GM19043 (cell line): ENCODE data around the gene KCNAB1.
A peak's percentile ranks its signal among the peaks of the same experiment; 100 is the strongest.

Source experiments
- ATAC-seq: cut with Tn5 transposase; IDR thresholded peaks from one replicate; pipeline ENCODE4 v1.9.1; 2021; ENCODE audit warnings: low read depth; ENCODE audit not compliant: unreplicated experiment

The KCNAB1 gene

DNA sequence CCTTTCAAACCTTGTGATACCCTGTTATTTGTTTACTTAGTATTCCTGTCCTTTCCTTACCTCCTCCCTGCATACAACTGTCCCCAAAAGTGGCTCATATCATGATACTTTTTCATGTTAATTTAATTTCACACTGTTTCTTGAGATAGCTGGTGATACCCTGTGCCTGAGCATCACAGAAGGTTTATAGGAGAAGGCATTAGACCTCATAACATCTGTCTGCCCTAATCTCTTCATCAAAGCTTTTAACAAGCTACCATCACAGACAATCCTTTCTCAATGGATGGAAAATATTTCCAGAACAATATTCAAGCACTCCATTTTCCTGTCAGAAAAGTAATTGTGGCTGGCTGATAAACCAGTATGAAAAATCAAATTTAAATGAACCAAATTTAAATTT, 353.0 kb downstream of the KCNAB1 start:
- no peak for ATAC-seq

GRCh38 chr3:156474560-156475389, 354.4 kb downstream of the KCNAB1 start:
- ATAC-seq = no peak

DNA sequence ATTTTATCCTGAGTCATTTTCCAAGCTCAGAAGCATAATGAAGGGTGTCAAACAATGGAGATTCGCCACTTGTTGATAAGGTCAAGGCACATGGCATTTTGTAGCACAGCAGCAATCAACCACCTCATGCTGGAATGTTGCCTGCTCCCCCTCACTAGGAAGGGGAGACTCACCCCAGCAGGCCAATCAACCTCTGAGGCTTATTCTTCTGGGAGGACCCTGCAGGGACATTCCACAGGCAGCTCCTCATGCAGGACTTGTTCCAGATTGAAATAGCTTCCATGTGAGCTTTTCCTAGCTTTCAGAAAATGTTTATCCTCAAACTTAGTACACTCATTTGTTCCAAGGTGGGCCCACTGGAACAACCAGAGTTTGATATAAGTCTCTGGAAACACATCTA, 356.9 kb downstream of the KCNAB1 start:
- ATAC-seq = no peak

GRCh38 chr3:156478891-156479290, 358.5 kb downstream of the KCNAB1 start:
- ATAC-seq = no peak

- no peak for ATAC-seq
Observed at GRCh38 chr3:156479604-156480003, 359.2 kb downstream of the KCNAB1 start.

DNA sequence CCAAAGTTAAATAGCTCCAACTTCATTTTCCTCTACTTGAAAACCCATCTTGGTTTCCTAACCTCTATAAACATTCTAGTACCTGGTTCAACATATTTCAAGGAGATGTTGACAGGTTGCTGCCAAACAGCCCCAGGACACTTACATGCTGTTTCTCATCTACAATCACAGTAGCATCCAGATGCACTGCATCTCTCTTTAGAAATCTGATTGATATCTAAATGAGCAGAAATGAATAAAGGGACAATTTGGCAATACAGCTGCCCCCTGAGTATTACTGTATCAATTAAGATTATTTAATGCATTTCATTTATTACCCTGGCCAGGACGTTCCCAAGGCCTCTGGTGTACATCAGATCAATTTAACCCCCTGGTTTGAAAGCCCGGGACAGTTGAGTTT, 360.6 kb downstream of the KCNAB1 start:
- no peak for ATAC-seq

GRCh38 chr3:156483002-156483401, 362.6 kb downstream of the KCNAB1 start:
- no peak for ATAC-seq

DNA sequence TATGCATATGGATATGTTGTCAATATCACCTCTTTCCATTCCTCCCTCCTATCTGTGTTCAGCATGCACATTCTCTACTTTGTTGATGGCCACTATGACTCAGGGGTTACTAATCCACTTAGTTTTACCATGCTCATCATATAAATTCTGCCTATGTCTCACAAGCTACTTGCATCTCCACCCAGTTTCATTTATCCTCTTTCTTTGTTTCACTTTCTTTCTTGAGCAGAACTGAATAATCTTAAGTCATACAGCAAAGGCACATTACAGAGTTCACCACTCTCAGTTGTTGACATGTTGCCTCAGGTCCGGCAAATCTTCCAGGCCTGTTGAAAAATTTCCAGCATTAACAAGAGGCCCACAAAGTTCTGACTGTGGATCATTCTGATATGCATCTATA, 363.0 kb downstream of the KCNAB1 start:
- ATAC-seq = peak; percentile 78

- peak; percentile 79 for ATAC-seq
Observed at GRCh38 chr3:156483961-156484787, 363.8 kb downstream of the KCNAB1 start.

DNA sequence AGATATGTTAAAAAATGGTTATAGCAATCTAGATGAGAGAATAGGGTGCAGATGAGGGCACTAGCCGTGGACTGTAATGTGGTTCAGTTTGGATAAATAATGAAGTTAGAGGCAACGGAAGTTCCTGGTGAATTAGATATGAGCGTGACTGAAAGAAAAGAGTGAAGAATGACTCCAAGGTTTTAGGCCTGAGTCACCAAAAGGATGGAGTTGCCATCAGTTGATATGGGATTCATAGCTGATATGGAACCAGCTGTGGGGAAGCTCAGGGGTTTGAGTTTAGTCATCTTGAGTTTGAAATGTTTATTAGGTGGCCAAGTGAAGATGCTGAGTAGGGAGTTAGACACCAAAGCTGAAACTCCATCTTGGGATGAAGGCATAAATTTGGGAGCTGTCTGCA, 368.4 kb downstream of the KCNAB1 start:
- no peak for ATAC-seq

GRCh38 chr3:156489462-156489911, 369.1 kb downstream of the KCNAB1 start:
- peak; percentile 34 for ATAC-seq

DNA sequence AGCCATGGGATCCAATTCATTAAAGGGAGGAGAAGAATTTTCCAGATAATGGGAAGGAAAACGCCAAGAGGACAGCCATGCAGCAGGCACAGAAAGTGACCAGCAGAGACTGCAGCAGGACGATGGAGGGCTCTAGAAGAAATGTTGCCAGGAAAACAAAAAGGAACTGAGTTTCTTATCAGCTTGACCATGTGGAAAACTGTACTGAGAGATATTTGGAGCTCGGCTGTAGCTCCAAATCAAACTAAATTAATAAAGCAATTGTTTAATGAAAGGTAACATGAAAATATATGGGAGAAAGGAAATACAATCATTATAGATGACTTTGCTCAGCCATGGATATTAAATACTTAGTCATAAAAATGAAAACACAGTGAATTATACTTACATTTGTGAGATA, 370.8 kb downstream of the KCNAB1 start:
- no peak for ATAC-seq

GRCh38 chr3:156492801-156493261, 372.5 kb downstream of the KCNAB1 start:
- ATAC-seq = no peak

GRCh38 chr3:156493887-156494286, 373.5 kb downstream of the KCNAB1 start:
- no peak for ATAC-seq

GRCh38 chr3:156495816-156496215, 375.4 kb downstream of the KCNAB1 start:
- ATAC-seq = no peak

DNA sequence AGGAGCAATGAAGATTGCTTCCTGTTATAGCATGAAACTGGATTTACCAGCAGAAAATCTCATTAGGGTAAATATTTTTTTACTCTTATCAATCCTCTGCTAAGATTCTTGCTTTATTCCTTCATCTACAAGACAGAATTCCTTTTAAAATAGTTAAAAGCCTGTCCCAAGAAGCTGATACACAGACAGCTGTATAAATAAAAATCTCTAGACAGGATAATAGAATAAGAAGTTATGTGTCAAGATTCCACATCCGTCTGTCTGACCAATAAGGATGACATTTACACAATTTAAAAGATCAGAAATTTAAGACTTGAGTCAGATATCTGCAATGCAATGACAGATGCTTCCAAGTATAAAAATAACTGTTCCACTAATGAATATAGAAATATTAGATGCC, 376.9 kb downstream of the KCNAB1 start:
- ATAC-seq = no peak

DNA sequence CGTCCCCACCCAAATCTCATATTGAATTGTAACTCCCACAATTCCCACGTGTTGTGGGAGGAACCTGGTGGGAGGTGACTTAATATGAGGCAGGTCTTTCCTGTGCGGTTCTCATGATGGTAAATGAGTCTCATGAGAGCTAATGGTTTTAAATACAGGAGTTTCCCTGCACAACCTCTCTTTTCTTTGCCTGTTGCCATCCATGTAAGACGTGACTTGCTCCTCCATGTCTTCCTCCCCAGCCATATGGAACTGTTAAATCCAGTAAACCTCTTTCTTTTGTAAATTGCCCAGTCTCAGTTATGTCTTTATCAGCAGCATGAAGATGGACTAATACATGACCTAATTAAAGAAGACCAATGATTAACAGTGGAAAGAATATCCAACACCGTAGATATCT, 377.9 kb downstream of the KCNAB1 start:
- ATAC-seq = no peak

- no peak for ATAC-seq
Observed at GRCh38 chr3:156507285-156507684, 386.9 kb downstream of the KCNAB1 start.

DNA sequence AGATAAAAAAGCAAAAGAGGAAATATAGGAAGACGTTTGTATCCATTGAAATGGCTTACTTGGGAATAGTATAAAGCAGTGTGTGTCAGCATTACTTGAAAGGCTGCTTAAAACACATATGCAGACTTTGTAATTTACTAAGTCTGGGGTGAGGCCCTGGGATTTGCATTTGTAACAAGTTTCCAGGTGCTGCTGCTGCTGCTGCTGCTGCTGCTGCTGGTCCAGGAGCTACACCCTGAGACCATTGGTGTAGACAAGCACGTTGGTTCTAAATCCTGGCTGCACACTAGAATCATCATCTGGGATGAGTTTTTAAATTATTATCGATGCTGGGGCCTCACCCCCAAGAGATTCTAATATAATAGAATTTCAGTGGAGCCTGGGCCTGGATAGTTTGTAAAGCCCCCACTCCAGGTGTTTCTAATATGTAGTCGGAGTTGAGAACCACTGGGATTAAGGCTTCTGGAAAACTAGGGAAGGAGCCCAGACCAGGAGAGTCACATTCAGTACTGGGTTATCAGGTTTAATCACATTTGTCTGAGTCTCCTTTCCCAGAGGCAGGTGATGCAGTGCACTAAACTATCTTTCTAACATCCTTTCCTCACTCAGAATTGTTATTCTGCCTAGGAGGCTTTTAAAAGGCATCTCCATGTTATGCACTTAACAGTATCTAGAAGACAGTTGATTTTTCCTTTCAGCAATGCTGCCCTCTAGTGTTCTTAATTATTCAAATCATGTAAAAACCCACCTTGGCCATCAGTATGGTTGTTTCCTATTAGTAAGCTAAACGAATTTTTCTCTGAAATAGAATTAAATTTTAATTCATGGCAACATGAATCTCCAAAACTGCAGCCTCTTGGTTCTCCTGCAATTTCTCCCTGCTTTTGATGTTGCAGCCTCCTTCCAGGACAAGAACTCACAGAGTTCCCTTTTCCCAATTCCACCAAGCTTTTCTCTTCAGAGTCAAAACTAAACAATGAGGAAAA, 389.1 kb downstream of the KCNAB1 start:
- ATAC-seq = peak; percentile 81

GRCh38 chr3:156511987-156512677, 391.8 kb downstream of the KCNAB1 start:
- no peak for ATAC-seq
